HG03565 (cell line): ENCODE measurements around the gene PTCD1.

Experiments
- ATAC-seq: cut with Tn5 transposase; IDR thresholded peaks from one replicate; pipeline ENCODE4 v1.9.1; 2021; ENCODE audit warnings: mild to moderate bottlenecking, moderate library complexity; ENCODE audit not compliant: unreplicated experiment

PTCD1 gene

GRCh38 chr7:99438573-99439480 lies at the start of gene PTCD1, which contains the start of gene CPSF4:
Gene PTCD1, minus strand, starts transcription at chr7:99438798. Its CDS starts 3,556 bp downstream, at chr7:99435242.
Gene CPSF4, plus strand, starts transcription at chr7:99438943. Its CDS starts 140 bp downstream, at chr7:99439083.
- ATAC-seq = peak; percentile 90

GRCh38 chr7:99485094-99485493 lies 46.5 kb upstream of the PTCD1 start:
- ATAC-seq = no peak

- ATAC-seq = no peak
Measured at GRCh38 chr7:99478464-99479440, 40.2 kb upstream of the PTCD1 start.

- no peak for ATAC-seq
Measured at GRCh38 chr7:99476107-99476506, 37.5 kb upstream of the PTCD1 start.

- no peak for ATAC-seq
Measured at GRCh38 chr7:99473315-99473596, 34.7 kb upstream of the PTCD1 start.

GRCh38 chr7:99472561-99473314 lies 34.1 kb upstream of the PTCD1 start, which contains the start of gene ZNF789:
Gene ZNF789, plus strand, starts transcription at chr7:99472890. Its CDS starts 3,567 bp downstream, at chr7:99476457.
- peak; percentile 84 for ATAC-seq

GRCh38 chr7:99469381-99470065 lies 30.9 kb upstream of the PTCD1 start:
- ATAC-seq = no peak

GRCh38 chr7:99468336-99468918 lies 29.8 kb upstream of the PTCD1 start:
- ATAC-seq = no peak

- no peak for ATAC-seq
Measured at GRCh38 chr7:99465421-99465768, 26.8 kb upstream of the PTCD1 start.

- no peak for ATAC-seq
Measured at GRCh38 chr7:99461221-99461620, 22.6 kb upstream of the PTCD1 start.

GRCh38 chr7:99460651-99461050 lies 22.1 kb upstream of the PTCD1 start:
- no peak for ATAC-seq

- ATAC-seq = no peak
Measured at GRCh38 chr7:99459087-99459486, 20.5 kb upstream of the PTCD1 start.

- no peak for ATAC-seq
Measured at GRCh38 chr7:99457650-99458493, 19.3 kb upstream of the PTCD1 start.

GRCh38 chr7:99457050-99457649 lies 18.6 kb upstream of the PTCD1 start:
- ATAC-seq = no peak

GRCh38 chr7:99456288-99456687 lies 17.7 kb upstream of the PTCD1 start:
- no peak for ATAC-seq

GRCh38 chr7:99455874-99456273 lies 17.3 kb upstream of the PTCD1 start:
- ATAC-seq = no peak

GRCh38 chr7:99453105-99453504 lies 14.5 kb upstream of the PTCD1 start:
- no peak for ATAC-seq

GRCh38 chr7:99452541-99452940 lies 13.9 kb upstream of the PTCD1 start:
- no peak for ATAC-seq

GRCh38 chr7:99451936-99452335 lies 13.3 kb upstream of the PTCD1 start:
- no peak for ATAC-seq
